Measurements from ENCODE around the gene LDB3.
A peak's percentile ranks its signal among the peaks of the same experiment; 100 is the strongest.

Gene LDB3

DNA sequence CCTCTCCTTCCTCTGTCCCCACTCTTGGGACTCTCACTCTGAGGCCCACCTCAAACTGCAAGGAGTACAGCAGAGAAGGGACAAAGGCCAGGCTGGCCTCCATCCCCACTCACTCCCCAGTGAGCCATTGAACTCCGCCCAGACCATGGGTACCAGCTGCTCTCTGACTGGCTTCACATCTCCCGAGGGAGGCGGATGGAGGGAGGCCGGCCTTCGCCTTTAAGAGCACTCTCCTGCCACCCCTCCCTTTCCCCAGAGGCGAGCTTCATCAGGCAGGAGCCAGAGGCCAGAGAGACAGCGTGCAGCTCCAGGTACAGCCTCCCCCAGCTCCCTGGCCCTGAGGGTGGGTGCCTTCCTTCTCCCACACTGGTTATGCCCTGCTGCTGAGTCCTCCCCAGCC, 1.8 kb upstream of the LDB3 start:
- DNase-seq: no peak

DNA sequence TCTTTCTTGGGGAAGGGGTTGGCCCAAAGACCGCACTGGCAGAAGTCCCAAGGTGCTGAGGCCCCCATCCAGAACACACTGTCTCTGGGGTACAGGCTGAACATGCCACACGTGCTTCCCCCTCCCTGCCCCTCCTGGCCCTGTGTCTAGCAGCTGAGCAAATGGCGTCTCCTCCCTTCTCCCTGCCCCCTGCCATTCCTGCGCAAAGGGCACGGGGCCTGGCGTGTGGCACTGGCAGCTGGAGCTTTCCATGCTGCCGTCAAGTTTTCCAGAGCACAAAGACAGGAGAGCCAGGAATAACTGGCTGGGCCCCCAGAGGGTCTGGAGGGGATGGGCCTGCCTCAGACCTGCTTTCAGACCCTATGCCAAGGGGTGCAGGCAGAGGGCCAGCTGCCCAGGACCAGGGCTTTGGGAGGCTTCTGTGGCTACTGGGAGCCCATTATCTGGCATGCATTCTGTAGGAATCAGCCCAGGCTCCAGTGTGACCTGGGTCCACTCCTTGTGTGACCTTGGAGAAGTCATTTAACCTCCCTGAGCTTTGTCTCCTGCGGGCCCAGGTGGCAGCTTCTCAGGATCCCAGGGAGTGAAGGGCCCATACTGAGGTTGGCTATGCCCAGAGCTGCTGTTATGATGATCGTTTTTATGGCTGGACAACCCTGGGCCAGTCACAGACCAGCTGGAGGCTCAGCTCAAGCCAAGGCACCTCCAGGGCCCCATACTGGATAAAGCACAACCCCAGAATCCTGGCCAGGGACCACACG, 710 bp upstream of the LDB3 start:
- DNase-seq: no peak

DNA sequence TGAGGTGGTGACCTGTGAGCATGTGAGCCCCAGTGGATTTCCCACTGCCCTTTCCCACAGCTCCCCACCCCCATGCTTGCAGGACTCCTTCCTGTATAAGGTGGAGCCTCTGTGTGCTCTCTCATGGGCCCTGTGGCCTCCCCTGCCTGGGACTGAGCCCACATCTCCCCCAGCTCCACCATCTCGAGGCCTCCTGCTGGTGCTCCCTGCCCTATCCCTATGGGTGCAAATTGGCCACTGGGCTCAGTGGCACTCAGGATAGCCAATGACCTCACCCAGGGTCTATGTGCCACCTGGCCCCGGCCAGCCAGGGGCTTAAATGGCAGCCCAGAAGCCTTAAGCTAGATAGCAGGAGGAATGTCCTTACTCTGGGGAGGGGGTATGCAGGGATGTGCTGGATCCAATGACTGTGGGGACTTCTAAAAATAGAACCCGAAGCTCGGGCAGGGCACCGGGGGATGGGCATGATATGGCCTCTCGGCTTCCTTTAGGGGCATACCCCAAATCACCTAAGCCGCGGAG, 2.0 kb downstream of the LDB3 start:
- no peak for DNase-seq

DNA sequence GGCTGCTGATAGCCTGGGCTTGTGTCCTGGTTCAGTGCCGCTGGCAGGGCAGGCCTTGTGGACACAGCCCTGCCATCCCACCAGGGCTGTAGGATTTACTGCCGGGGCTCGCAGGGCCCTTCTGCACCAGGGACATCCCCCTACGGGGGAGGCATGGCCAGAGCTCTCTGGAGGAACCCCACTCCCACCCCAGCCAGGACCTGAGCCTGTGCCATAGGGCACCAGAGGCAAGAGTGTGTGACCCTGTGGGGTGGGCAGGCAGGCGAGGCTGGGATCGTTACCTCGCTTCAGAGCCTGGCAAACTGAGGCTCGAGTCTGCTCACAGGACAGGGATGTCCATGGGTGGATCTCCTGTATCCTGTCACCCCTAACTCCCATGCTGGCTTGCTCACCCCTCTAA, 2.6 kb downstream of the LDB3 start:
- no peak for DNase-seq

GRCh38 chr10:86671419-86671818, 3.1 kb downstream of the LDB3 start:
- DNase-seq: no peak

GRCh38 chr10:86671985-86672710, 3.8 kb downstream of the LDB3 start:
- no peak for DNase-seq

DNA sequence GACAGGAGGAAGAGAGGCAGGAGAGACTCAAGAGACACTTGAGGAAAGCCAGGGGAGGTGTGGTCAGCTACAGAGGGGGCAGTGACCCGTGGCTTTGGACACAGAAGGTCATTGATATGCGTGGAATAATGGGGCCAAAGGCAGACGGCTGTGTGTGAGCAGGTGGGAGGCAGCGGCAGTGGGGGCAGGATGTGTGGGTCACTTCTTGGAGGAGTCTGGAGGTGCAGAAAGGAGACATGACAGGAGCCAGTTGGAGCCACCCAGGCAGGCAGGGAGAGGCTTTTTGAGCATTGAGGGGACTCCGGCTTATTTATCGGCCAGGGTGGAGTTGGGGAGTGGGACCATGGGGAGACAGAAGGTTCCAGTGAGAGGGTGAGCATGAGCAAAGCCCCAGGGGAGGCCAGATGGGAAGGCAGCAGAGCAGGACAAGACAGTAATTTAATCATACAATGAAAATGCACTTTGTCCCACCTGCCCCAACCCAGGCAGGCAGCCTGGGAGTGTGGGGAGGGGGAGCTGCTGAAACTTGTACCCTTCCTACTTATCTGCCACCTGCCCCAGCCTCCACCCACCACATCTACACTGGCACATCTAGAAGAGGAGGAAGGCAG, 5.0 kb downstream of the LDB3 start:
- no peak for DNase-seq

- DNase-seq: no peak
Observed at GRCh38 chr10:86673827-86674581, 5.7 kb downstream of the LDB3 start.

DNA sequence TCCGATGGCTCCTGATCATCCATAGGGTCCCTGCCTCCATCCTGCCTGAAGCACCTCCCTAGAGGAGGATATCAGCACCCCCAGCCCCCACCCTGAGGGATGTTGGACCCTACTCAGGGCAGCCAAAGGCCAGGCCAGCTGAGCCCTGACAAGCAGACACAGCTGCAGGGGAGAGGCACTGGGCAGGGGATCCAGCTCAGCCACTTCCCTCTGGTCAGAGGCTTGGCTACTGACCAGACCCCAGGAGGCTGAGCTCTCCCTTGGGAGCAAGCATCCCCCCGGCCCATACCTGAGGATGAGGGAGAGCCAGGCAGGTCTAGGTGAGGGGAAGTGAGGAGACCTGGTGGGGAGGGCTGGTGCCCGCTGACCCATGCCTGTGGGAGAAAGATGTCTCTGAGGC, 6.6 kb downstream of the LDB3 start:
- DNase-seq: no peak

GRCh38 chr10:86677374-86677773, 9.1 kb downstream of the LDB3 start:
- no peak for DNase-seq

DNA sequence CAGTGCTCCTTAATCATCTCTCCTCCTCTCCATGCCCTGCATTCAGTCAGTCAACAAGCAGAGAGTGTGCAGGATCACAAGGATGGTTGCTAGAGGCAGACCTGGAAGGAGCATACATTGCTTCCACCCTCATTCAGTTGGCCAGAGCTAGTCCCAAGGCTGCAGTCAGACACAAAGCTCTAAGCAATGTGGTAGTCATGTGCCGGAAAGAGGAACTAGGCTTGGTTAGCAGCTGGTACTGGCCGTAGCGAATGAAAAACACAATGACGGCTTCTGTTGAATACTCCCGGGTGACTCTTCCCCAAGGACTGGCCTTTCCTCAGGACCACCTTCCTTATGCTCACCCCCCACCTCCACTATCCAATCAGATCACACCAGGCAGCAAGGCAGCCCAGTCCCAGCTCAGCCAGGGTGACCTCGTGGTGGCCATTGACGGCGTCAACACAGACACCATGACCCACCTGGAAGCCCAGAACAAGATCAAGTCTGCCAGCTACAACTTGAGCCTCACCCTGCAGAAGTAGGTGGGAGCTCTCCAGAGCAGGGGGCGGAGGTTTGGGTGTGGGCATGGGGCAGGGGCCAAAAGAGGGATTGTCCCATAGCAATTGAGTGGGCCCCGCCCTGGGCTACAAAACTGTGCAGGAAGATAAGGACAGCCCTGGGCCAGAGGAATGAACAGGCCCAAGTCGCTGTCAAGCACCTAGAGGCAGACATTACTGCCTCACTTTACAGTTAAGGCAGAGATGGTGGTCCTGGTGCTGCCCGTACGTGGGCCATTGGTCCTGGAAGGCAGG, 10.9 kb downstream of the LDB3 start:
- no peak for DNase-seq

DNA sequence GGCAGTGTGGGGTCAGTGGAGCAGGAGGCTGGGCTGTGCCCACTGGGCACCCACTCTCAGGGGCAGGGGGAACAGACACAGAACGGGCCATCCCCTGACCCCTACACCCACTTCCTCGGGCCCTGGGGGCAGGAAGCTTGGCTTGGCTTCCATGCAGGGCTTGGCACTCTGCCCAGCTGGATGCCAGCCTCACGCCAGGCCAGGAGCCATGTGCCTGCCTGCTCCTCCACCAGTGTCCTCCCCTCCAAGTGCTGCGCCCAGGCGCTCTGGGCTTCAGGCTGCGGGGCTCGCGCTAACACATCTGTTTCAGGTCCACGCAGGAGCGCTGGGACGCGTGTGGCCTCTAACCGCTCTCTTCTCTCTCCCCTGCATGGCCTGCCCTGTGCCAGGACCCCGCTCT, 12.7 kb downstream of the LDB3 start:
- no peak for DNase-seq

DNA sequence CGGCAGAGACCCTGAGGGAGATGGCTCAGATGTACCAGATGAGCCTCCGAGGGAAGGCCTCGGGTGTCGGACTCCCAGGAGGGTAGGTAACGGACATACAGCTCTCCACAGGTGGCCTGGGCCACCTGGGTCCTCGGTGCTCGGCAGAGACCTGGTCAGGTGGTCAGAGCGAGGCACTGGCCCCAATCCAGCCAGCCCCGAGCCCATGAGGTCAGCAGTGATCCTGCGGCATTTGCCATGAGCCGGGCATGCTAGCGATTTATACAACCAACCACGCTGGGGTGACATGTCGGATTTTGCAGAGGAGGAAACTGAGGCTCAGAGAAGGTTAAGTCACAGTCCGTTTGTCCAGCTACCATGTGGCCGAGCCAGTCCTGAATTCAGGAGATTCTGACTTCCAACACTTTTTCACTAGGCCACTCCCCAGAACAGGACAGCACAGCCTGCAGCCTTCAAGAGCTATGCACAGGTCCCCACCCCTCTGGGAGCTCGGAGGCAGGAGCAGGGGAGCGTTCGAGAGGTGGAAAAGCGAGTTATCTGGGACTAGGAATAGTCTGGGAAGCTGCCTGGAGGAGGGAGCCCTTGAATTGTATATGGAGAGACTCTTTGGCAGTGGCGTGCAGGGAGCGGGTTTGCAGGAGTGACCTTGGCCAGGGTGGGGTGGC, 13.5 kb downstream of the LDB3 start:
- DNase-seq: no peak

- no peak for DNase-seq
Observed at GRCh38 chr10:86682675-86683074, 14.4 kb downstream of the LDB3 start.

GRCh38 chr10:86684331-86685097, 16.2 kb downstream of the LDB3 start:
- no peak for DNase-seq

GRCh38 chr10:86685416-86685815, 17.1 kb downstream of the LDB3 start:
- DNase-seq: no peak

GRCh38 chr10:86685893-86686632, 17.8 kb downstream of the LDB3 start:
- no peak for DNase-seq

- DNase-seq: no peak
Observed at GRCh38 chr10:86686972-86687371, 18.7 kb downstream of the LDB3 start.

DNA sequence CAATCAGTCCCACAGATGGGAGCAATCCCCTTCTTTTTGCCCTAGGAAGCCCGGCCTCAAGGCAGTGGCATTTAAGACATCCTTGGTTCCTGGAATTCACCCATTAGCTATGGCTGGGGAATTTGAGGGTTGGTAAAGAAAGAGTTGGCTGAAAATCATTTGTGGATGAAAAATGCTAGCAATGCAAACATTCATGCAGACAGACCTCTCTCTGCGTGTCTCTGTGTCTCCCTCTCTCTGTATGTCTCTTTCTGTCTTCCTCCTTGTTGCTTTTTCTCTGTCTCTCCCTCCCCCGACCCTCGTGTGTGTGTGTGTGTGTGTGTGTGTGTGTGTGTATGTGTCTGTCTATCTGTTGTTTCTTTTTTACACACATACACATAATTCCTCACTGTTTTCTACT, 19.4 kb downstream of the LDB3 start:
- DNase-seq: no peak

DNA sequence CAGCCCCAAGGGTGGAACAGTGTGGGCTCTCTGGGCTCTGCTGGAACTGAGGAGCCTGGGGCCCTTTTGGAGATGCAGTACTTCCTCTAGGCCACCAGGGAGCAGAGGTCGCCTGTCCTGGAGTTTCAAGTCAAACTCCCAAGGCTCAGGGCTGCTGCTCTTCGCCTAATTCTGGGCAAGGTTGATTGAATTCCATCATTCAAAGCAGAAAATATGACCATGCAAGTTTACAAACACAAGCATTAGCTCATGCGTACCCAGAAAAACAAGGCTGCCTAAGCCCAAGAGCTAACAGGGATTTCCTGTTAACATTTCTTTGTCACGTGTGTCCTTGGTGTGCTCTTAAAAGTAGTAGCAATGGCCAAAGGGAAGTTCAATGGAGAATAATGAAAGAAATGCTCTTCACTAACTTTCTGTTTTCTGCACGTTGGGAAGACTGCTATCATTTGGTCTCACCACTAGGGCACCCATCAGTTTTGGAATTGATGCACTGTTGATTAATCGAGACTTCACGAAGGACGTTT, 20.1 kb downstream of the LDB3 start:
- peak; percentile 47 to 64 for DNase-seq

All from CD4-positive, alpha-beta T cell treated with Interleukin-4 for 1 hour (primary cell).